K562 (cell line): ENCODE data around the gene SLC39A5. TPM values are rescaled to one million over a fixed set of nuclear protein-coding genes. Genes with fewer than 3 reads are reported as not detected.

Experiments used
- ARHGAP35 ChIP-seq: fragments of 450-650 bp; IDR thresholded peaks from 2 replicates; pipeline ENCODE4 v1.6.1; 2018; ENCODE audit not compliant: partially characterized antibody
- ARID1B ChIP-seq: fragments of 450-650 bp; IDR thresholded peaks from 2 replicates; pipeline ENCODE4 v1.6.1; 2016; ENCODE audit warnings: antibody characterized with exemption, mild to moderate bottlenecking, inconsistent platforms
- CHD1 ChIP-seq: fragments of 200-600 bp; sonication (generic); IDR thresholded peaks from one replicate; pipeline ENCODE4 v1.6.1; 2012; ENCODE audit warnings: mild to moderate bottlenecking, moderate library complexity, low read length, inconsistent platforms
- CREBBP ChIP-seq: IDR thresholded peaks from one replicate; pipeline ENCODE4 v1.6.1; 2012; ENCODE audit warnings: low read depth, mild to moderate bottlenecking, control low read depth, inconsistent platforms, low read length
- CXXC5 ChIP-seq: fragments of 250-450 bp; sonication (Bioruptor Pico); IDR thresholded peaks from 2 replicates; pipeline ENCODE4 v1.8.0; 2022; ENCODE audit warnings: inconsistent platforms, mild to moderate bottlenecking, moderate library complexity
- MTA2 ChIP-seq: fragments of 450-650 bp; IDR thresholded peaks from 2 replicates; pipeline ENCODE4 v1.6.1; 2016; ENCODE audit warnings: low read depth
- NCOA6 ChIP-seq: fragments of 450-650 bp; IDR thresholded peaks from 2 replicates; pipeline ENCODE4 v1.6.1; 2017; ENCODE audit warnings: mild to moderate bottlenecking
- PCBP1 ChIP-seq: fragments of 200-400 bp; formaldehyde crosslinking; IDR thresholded peaks from 2 replicates; pipeline ENCODE4 v1.6.1; 2018; ENCODE audit warnings: mild to moderate bottlenecking, low read depth, low read length; ENCODE audit not compliant: poor library complexity, severe bottlenecking
- PTBP1 ChIP-seq: fragments of 200-400 bp; formaldehyde crosslinking; IDR thresholded peaks from 2 replicates; pipeline ENCODE4 v1.6.1; 2017; ENCODE audit warnings: low read depth, low read length
- RB1 ChIP-seq: fragments of 450-650 bp; IDR thresholded peaks from 2 replicates; pipeline ENCODE4 v1.6.1; 2017; ENCODE audit warnings: low read depth, mild to moderate bottlenecking
- RBFOX2 ChIP-seq: fragments of 200-400 bp; formaldehyde crosslinking; IDR thresholded peaks from 2 replicates; pipeline ENCODE4 v1.6.1; 2017; ENCODE audit warnings: low read depth, mild to moderate bottlenecking, low read length, moderate library complexity
- TAF1 ChIP-seq: IDR thresholded peaks from 2 replicates; pipeline ENCODE4 v1.6.1; 2011; ENCODE audit warnings: mild to moderate bottlenecking, low read length, moderate library complexity; ENCODE audit not compliant: insufficient read depth, control insufficient read depth, severe bottlenecking; ENCODE audit errors: extremely low read depth
- TAL1 ChIP-seq: fragments of 450-650 bp; IDR thresholded peaks from 2 replicates; pipeline ENCODE4 v1.6.1; 2016; ENCODE audit warnings: mild to moderate bottlenecking
- WHSC1 ChIP-seq: IDR thresholded peaks from one replicate; pipeline ENCODE4 v1.6.1; 2012; ENCODE audit warnings: low read length, control low read depth, inconsistent platforms
- ZBTB17 ChIP-seq: fragments of 450-650 bp; formaldehyde crosslinking; IDR thresholded peaks from 2 replicates; pipeline ENCODE4 v1.4.0; 2020; ENCODE audit warnings: mild to moderate bottlenecking
- ZNF436 ChIP-seq: fragments of 250-450, 450-650 bp; sonication (Bioruptor Pico); formaldehyde crosslinking; IDR thresholded peaks from 2 replicates; pipeline ENCODE4 v1.7.0; 2020; ENCODE audit warnings: mild to moderate bottlenecking
- ZNF586 ChIP-seq: fragments of 450-650 bp; formaldehyde crosslinking; conservative IDR thresholded peaks from 2 replicates; pipeline ENCODE4 v1.4.0; 2020; ENCODE audit warnings: mild to moderate bottlenecking, moderate library complexity
- ZNF589 ChIP-seq: fragments of 200-800 bp; sonication (Bioruptor generic); IDR thresholded peaks from 2 replicates; pipeline ENCODE4 v1.6.1; 2016; ENCODE audit warnings: low read depth, missing genetic modification characterization, missing compliant biosample characterization
- ZNF780A ChIP-seq: fragments of 250-450 bp; sonication (Bioruptor Pico); IDR thresholded peaks from 2 replicates; pipeline ENCODE4 v1.5.0; 2021; ENCODE audit warnings: mild to moderate bottlenecking
- ZZZ3 ChIP-seq: fragments of 450-650 bp; IDR thresholded peaks from 2 replicates; pipeline ENCODE4 v1.6.1; 2016; ENCODE audit warnings: antibody characterized with exemption, mild to moderate bottlenecking, moderate library complexity
- polyA plus RNA-seq, 8 experiments: library from polyadenylated mRNA; depleted of rRNA in 4 of 8; stranded (reverse) in 5 of 8; unstranded in 3 of 8; fragments of >200 nt; fragmentation: Nextera tagmentation in 2 of 8; fragmentation: Illumina TruSeq in 1 of 8; extraction: Ambion mirVana in 2 of 8; extraction: Trizol in 1 of 8; gene quantifications; 2 replicates each; pipeline versions ENCODE4 v1.2.1 to v1.2.3, GENCODE V29; 2011 to 2014; ENCODE audit warnings: inconsistent platforms in 1 of 8, missing spikeins in 1 of 8
- total RNA-seq, 7 experiments: library from RNA; depleted of rRNA in 6 of 7; stranded (reverse); fragments of >200 nt in 6 of 7; fragmentation: Illumina TruSeq in 2 of 7; extraction: Trizol in 2 of 7; gene quantifications; 2 replicates each; pipeline versions ENCODE4 v1.2.1 to v1.2.3, GENCODE V29; 2011 to 2021; ENCODE audit warnings: low replicate concordance in 1 of 7
- TF ChIP-seq, protein P1 (sequence below): fragments of 200-800 bp; sonication (Bioruptor generic); IDR thresholded peaks from 2 replicates; pipeline ENCODE4 v1.6.1; 2017; ENCODE audit warnings: missing genetic modification characterization, missing compliant biosample characterization
- TF ChIP-seq, protein P2 (sequence below), 2 experiments: IDR thresholded peaks; 2 replicates each; pipeline ENCODE4 v1.6.1; 2012; ENCODE audit warnings: improper control_type of control experiment in 2 of 2, low read depth in 2 of 2, low read length in 2 of 2, borderline replicate concordance in 1 of 2
- TF ChIP-seq, protein P3 (sequence below): conservative IDR thresholded peaks from 2 replicates; pipeline ENCODE4 v1.6.1; 2011; ENCODE audit warnings: low read depth, mild to moderate bottlenecking, low read length; ENCODE audit not compliant: control insufficient read depth

Gene SLC39A5
- total and polyA plus RNA-seq, 9 of the 15 experiments (the other 6 are each of a cell fraction or from before 2014, with no cell fraction given) = 0.08 to 0.10 TPM; not detected in 7

DNA sequence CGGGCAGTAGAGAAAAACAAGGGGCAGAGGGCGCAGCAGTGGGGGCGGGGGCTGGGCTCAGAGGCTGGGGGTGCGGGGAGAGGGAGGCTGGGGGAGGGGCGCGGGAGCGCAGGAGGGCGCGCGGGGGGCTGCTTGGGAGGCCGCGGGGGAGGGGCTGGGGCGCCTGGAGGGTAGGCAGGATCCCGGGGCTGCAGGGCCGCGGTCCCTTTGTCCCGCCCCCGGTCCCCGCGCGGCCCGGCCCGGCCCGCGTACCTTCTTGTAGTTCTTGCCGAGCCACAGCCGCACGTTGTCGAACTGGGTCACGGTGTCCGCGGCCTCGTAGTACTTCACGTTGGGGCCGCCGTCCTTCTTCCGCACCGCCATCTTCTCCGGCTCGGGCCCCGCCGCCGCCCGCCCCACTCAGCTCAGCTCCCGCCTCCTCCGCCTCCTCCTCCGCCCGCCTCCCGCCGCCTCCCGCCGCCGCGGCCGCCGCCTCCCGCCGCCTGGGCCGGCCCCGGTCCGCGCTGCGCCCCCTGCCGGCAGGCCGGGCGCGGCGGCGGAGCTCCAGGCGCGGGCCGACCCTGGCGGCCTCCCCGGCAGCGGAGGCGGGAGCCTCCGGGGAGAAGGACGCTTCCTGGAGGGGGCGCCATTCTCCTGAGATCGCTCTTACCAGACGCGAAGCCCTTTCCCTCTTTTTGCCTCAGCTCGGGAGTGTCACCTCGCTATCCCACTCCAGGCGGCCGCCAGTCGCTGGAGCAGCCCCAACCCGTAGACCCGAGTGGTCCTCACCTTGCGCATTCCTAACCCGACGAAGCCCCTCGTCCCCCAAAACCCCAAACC, 40.5 kb upstream of the SLC39A5 start, which contains the start of gene SMARCC2 (continued):
- TF ChIP-seq, protein P1, sequence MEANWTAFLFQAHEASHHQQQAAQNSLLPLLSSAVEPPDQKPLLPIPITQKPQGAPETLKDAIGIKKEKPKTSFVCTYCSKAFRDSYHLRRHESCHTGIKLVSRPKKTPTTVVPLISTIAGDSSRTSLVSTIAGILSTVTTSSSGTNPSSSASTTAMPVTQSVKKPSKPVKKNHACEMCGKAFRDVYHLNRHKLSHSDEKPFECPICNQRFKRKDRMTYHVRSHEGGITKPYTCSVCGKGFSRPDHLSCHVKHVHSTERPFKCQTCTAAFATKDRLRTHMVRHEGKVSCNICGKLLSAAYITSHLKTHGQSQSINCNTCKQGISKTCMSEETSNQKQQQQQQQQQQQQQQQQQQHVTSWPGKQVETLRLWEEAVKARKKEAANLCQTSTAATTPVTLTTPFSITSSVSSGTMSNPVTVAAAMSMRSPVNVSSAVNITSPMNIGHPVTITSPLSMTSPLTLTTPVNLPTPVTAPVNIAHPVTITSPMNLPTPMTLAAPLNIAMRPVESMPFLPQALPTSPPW = peak; percentile 87
- 0 out of 2 replicates have a peak, but pooled peaks have one; percentile 42 for TF ChIP-seq PTBP1
- peak; percentile 97 for TF ChIP-seq RB1
- no peak for TF ChIP-seq ZZZ3
- TF ChIP-seq CXXC5 (CRISPR knock-in tag) = peak; percentile 61
- TF ChIP-seq NCOA6 = no peak
- TF ChIP-seq MTA2 = no peak
- TF ChIP-seq, protein P2, sequence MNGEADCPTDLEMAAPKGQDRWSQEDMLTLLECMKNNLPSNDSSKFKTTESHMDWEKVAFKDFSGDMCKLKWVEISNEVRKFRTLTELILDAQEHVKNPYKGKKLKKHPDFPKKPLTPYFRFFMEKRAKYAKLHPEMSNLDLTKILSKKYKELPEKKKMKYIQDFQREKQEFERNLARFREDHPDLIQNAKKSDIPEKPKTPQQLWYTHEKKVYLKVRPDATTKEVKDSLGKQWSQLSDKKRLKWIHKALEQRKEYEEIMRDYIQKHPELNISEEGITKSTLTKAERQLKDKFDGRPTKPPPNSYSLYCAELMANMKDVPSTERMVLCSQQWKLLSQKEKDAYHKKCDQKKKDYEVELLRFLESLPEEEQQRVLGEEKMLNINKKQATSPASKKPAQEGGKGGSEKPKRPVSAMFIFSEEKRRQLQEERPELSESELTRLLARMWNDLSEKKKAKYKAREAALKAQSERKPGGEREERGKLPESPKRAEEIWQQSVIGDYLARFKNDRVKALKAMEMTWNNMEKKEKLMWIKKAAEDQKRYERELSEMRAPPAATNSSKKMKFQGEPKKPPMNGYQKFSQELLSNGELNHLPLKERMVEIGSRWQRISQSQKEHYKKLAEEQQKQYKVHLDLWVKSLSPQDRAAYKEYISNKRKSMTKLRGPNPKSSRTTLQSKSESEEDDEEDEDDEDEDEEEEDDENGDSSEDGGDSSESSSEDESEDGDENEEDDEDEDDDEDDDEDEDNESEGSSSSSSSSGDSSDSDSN (IDR thresholded peaks at IDR 0.05; ENCODE audit: borderline replicate concordance in 1 of 2, low read depth in 2 of 2, low read length in 2 of 2) = peak; percentile 54 to 75; a peak in 1 of 4 replicates
- TF ChIP-seq ZNF586 (CRISPR knock-in tag) = no peak
- peak; percentile 62 for TF ChIP-seq PCBP1
- no peak; the same call in 1 of the 2 replicates for TF ChIP-seq ARID1B
- TF ChIP-seq TAF1 = peak; percentile 59
- TF ChIP-seq ARHGAP35 = peak; percentile 15
- TF ChIP-seq WHSC1 = no peak
- no peak for TF ChIP-seq CHD1
- no peak for TF ChIP-seq ZNF780A (CRISPR knock-in tag)
- TF ChIP-seq RBFOX2 = peak; percentile 80
- no peak for TF ChIP-seq ZBTB17
- no peak for TF ChIP-seq CREBBP
- TF ChIP-seq, protein P3, sequence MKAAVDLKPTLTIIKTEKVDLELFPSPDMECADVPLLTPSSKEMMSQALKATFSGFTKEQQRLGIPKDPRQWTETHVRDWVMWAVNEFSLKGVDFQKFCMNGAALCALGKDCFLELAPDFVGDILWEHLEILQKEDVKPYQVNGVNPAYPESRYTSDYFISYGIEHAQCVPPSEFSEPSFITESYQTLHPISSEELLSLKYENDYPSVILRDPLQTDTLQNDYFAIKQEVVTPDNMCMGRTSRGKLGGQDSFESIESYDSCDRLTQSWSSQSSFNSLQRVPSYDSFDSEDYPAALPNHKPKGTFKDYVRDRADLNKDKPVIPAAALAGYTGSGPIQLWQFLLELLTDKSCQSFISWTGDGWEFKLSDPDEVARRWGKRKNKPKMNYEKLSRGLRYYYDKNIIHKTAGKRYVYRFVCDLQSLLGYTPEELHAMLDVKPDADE = peak; percentile 47; the same call in 1 of the 2 replicates
- 0 out of 2 replicates have a peak, but pooled peaks have one; percentile 46 for TF ChIP-seq ZNF589 (CRISPR knock-in tag)
- TF ChIP-seq TAL1 = no peak
- peak; percentile 99 for TF ChIP-seq ZNF436 (CRISPR knock-in tag)
